HCT116 (cell line): ENCODE data around the gene TRNP1. TPM values are rescaled to one million over a fixed set of nuclear protein-coding genes. Genes with fewer than 3 reads are reported as not detected.

ENCODE experiments used
- ATAC-seq: fragments of 200-7000 bp; cut with Tn5 transposase; 2 replicates; pipeline ENCODE4 v1.9.1; 2020; ENCODE audit warnings: mild to moderate bottlenecking, moderate library complexity
- BruUV-seq: library from RNA; stranded (reverse); fragments of 400-500 nt; replicated peaks from 2 replicates; lab custom pipeline; 2021; lab: Mats Ljungman, UMichigan
- CTCF ChIA-PET: fragments of 300-600 bp; sonication (Branson Sonifier 250); formaldehyde crosslinking; loops from one replicate; lab custom pipeline; 2021; ENCODE audit warnings: antibody characterized with exemption; lab: Charles Lee
- POLR2A ChIA-PET: fragments of 300-600, 350-600 bp; sonication (Branson Sonifier 250); formaldehyde crosslinking; loops from one replicate; lab custom pipeline; 2021; ENCODE audit warnings: antibody characterized with exemption; lab: Charles Lee
- RAD21 ChIA-PET, 2 experiments: fragments of 300-600 bp; sonication (Branson Sonifier 250); formaldehyde crosslinking; loops; one replicate each; lab custom pipeline; 2023; ENCODE audit warnings: low total read pairs in 2 of 2; ENCODE audit not compliant: uncharacterized antibody in 2 of 2, unreplicated experiment in 2 of 2, low non-redundant PET in 1 of 2; lab: Charles Lee
- DNase-seq: peaks from one replicate; pipeline ENCODE4 v3.0.0-alpha.2; 2010; ENCODE audit warnings: low read depth, low spot score
- H2AFZ ChIP-seq: fragments of 200-600 bp; shearing (Covaris generic), sonication (generic); 2 replicates; pipeline ENCODE4 v1.6.1; 2017; ENCODE audit warnings: low read depth, mixed run types, mixed read lengths, antibody characterized with exemption, low read length; ENCODE audit not compliant: poor library complexity, severe bottlenecking
- H3K27ac ChIP-seq: 2 replicates; pipeline ENCODE4 v1.5.1; 2012; ENCODE audit warnings: low read depth, low read length
- H3K27me3 ChIP-seq: fragments of 200-600 bp; sonication (generic); 2 replicates; pipeline ENCODE4 v1.6.1; 2016; ENCODE audit warnings: mixed run types, low read length, mixed read lengths; ENCODE audit not compliant: insufficient read depth
- H3K36me3 ChIP-seq, 2 experiments: fragments of 200-500 bp in 1 of 2; fragments of 200-600 bp in 1 of 2; sonication (Bioruptor generic) in 1 of 2; sonication (generic) in 1 of 2; 2 replicates each; pipeline versions ENCODE4 v1.5.1 to v1.6.1; 2014 to 2016; ENCODE audit warnings: low read length in 2 of 2, inconsistent platforms in 1 of 2, mixed read lengths in 1 of 2, mixed run types in 1 of 2; ENCODE audit not compliant: insufficient read depth in 2 of 2, control insufficient read depth in 1 of 2
- H3K4me1 ChIP-seq, 2 experiments: fragments of 200-600 bp in 1 of 2; sonication (generic) in 1 of 2; 2 replicates each; pipeline versions ENCODE4 v1.5.1 to v1.6.1; 2012 to 2017; ENCODE audit warnings: low read length in 2 of 2, inconsistent platforms in 1 of 2, mild to moderate bottlenecking in 1 of 2, mixed read lengths in 1 of 2, mixed run types in 1 of 2, moderate library complexity in 1 of 2; ENCODE audit not compliant: insufficient read depth in 2 of 2, control insufficient read depth in 1 of 2
- H3K4me2 ChIP-seq: fragments of 200-600 bp; sonication (generic); 2 replicates; pipeline ENCODE4 v1.6.1; 2017; ENCODE audit warnings: mixed run types, low read length, mixed read lengths
- H3K4me3 ChIP-seq, 2 experiments: fragments of 200-600 bp in 1 of 2; sonication (generic) in 1 of 2; replicated peaks in 1 of 2; 2 replicates each; pipeline ENCODE4 v1.5.1; 2011 to 2016; ENCODE audit warnings: low read length in 2 of 2, control low read depth in 1 of 2, low read depth in 1 of 2, mild to moderate bottlenecking in 1 of 2, mixed read lengths in 1 of 2, mixed run types in 1 of 2
- H3K79me2 ChIP-seq: fragments of 200-600 bp; sonication (generic); 2 replicates; pipeline ENCODE4 v1.6.1; 2017; ENCODE audit warnings: mild to moderate bottlenecking, mixed run types, low read length, moderate library complexity, mixed read lengths; ENCODE audit not compliant: insufficient read depth
- H3K9ac ChIP-seq: fragments of 200-600 bp; sonication (generic); 2 replicates; pipeline ENCODE4 v1.6.1; 2016; ENCODE audit warnings: low read length, mixed read lengths
- H3K9me2 ChIP-seq: fragments of 200-600 bp; sonication (generic), shearing (Covaris generic); 2 replicates; pipeline ENCODE4 v1.6.1; 2017; ENCODE audit warnings: mixed run types, mild to moderate bottlenecking, moderate library complexity; ENCODE audit not compliant: insufficient read depth
- H3K9me3 ChIP-seq, 2 experiments: fragments of 200-500 bp in 1 of 2; fragments of 200-600 bp in 1 of 2; sonication (Bioruptor generic) in 1 of 2; sonication (generic) in 1 of 2; 2 replicates each; pipeline ENCODE4 v1.6.1; 2014 to 2017; ENCODE audit warnings: low read length in 2 of 2, mixed read lengths in 2 of 2, inconsistent platforms in 1 of 2, low read depth in 1 of 2, mild to moderate bottlenecking in 1 of 2, mixed run types in 1 of 2, moderate library complexity in 1 of 2; ENCODE audit not compliant: control insufficient read depth in 1 of 2, insufficient read depth in 1 of 2
- H4K20me1 ChIP-seq: fragments of 200-600 bp; sonication (generic), shearing (Covaris generic); 2 replicates; pipeline ENCODE4 v1.6.1; 2017; ENCODE audit warnings: mixed run types, mild to moderate bottlenecking, moderate library complexity; ENCODE audit not compliant: insufficient read depth
- CEBPB ChIP-seq: IDR thresholded peaks from 2 replicates; pipeline ENCODE4 v1.6.1; 2012; ENCODE audit warnings: low read depth
- EGR1 ChIP-seq: IDR thresholded peaks from 2 replicates; pipeline ENCODE4 v1.6.1; 2012; ENCODE audit warnings: low read depth
- EZH2 ChIP-seq: fragments of 200-600 bp; sonication (generic); IDR thresholded peaks from 2 replicates; pipeline ENCODE4 v1.6.1; 2017; ENCODE audit warnings: antibody characterized with exemption, mixed run types
- FOSL1 ChIP-seq: IDR thresholded peaks from 2 replicates; pipeline ENCODE4 v1.6.1; 2012; ENCODE audit warnings: low read depth
- JUND ChIP-seq: IDR thresholded peaks from 2 replicates; pipeline ENCODE4 v1.6.1; 2012
- POLR2AphosphoS5 ChIP-seq: IDR thresholded peaks from 2 replicates; pipeline ENCODE4 v1.6.1; 2011; ENCODE audit warnings: mild to moderate bottlenecking, low read depth, low read length, moderate library complexity
- SIN3A ChIP-seq: IDR thresholded peaks from 2 replicates; pipeline ENCODE4 v1.6.1; 2012; ENCODE audit warnings: low read depth
- SP1 ChIP-seq: IDR thresholded peaks from 2 replicates; pipeline ENCODE4 v1.6.1; 2012; ENCODE audit warnings: low read depth
- TCF7L2 ChIP-seq: IDR thresholded peaks from 2 replicates; pipeline ENCODE4 v1.7.0; 2011; ENCODE audit warnings: borderline replicate concordance, inconsistent platforms; ENCODE audit not compliant: insufficient read depth, insufficient read length; ENCODE audit errors: extremely low read depth
- YY1 ChIP-seq: IDR thresholded peaks from 2 replicates; pipeline ENCODE4 v1.6.1; 2011; ENCODE audit warnings: low read length, low read depth, moderate library complexity, mild to moderate bottlenecking; ENCODE audit not compliant: insufficient replicate concordance; ENCODE audit errors: extremely low read depth
- ZFX ChIP-seq: fragments of 450-650 bp; IDR thresholded peaks from 2 replicates; pipeline ENCODE4 v1.6.1; 2017
- ZNF274 ChIP-seq: fragments of 200-500 bp; sonication (Bioruptor generic); IDR thresholded peaks from 2 replicates; pipeline ENCODE4 v1.6.1; 2014; ENCODE audit warnings: mild to moderate bottlenecking, low read depth, low read length, inconsistent platforms
- intact Hi-C: fragments of 100-400 bp; cut with micrococcal nuclease; formaldehyde crosslinking; loops from 2 replicates; pipeline ENCODE4 v1.10.0; 2022
- total RNA-seq: library from RNA; stranded (reverse); gene quantifications from one replicate; pipeline ENCODE4 v1.2.1, GENCODE V29; 2021; ENCODE audit not compliant: unreplicated experiment
- TF ChIP-seq, protein P1 (sequence below): IDR thresholded peaks from 2 replicates; pipeline ENCODE4 v1.6.1; 2012; ENCODE audit warnings: low read depth
- TF ChIP-seq, protein P2 (sequence below): IDR thresholded peaks from 2 replicates; pipeline ENCODE4 v1.6.1; 2012
- TF ChIP-seq, protein P3 (sequence below): IDR thresholded peaks from 2 replicates; pipeline ENCODE4 v1.6.1; 2011; ENCODE audit warnings: mild to moderate bottlenecking, low read length, moderate library complexity; ENCODE audit not compliant: insufficient replicate concordance; ENCODE audit errors: extremely low read depth
- TF ChIP-seq, protein P4 (sequence below): IDR thresholded peaks from 2 replicates; pipeline ENCODE4 v1.6.1; 2012
- TF ChIP-seq, protein P5 (sequence below), 3 experiments: fragments of 200-600 bp in 1 of 3; sonication (generic) in 1 of 3; IDR thresholded peaks in 2 of 3; conservative IDR thresholded peaks in 1 of 3; 2 replicates each; pipeline ENCODE4 v1.5.1; 2012 to 2017; ENCODE audit warnings: low read depth in 2 of 3, low read length in 2 of 3, antibody characterized with exemption in 1 of 3, borderline replicate concordance in 1 of 3, control low read depth in 1 of 3, mild to moderate bottlenecking in 1 of 3, mixed read lengths in 1 of 3, mixed run types in 1 of 3, moderate library complexity in 1 of 3; ENCODE audit not compliant: insufficient read depth in 1 of 3

The TRNP1 gene
- total RNA-seq, 1 experiment from 2014 or later, result 76.9 TPM

DNA sequence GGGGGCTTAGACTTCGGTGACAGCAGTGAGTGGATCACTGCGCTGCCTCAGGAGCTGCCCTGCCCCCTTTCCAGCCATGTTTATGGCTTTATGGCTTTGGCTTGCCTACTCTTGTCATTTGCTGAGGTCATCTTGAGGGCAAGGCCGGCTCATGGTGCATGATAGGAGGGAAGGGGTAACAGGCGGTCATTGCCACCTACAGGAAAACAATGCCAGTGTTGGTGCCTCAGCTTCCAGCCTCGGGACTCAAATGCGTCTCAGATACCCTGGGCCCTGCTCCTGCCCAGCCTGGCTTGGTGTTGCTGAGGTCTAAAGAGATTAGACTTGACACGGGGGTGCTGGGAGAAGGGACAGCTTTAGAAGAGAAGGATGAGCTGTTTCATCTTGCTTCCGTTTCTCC is 47.8 kb upstream of the TRNP1 start:
- BruUV-seq, result no TSS peak
- intact Hi-C loops, result no loop called here

More for the DNA sequence above, 47.8 kb upstream of the TRNP1 start:
- DNase-seq (no peak), ATAC-seq (no peak)
- Histone ChIP-seq H3K27ac (no peak overlapping the region), H3K79me2 (peaks cover 16% of the 10 kb centered on the region; the same call in 1 of the 2 replicates), H3K9ac (no peak overlapping the region), H3K9me2 (no peaks in the 10 kb centered on the region), H3K27me3 (no peaks in the 10 kb centered on the region), H3K4me2 (no peak overlapping the region), H3K4me3 (no peak overlapping the region), H3K4me1 (peaks cover 9 to 17% of the 10 kb centered on the region in 2 experiments), H2AFZ (no peak overlapping the region), H4K20me1 (no peaks in the 10 kb centered on the region), H3K36me3 (peaks cover 39 to 44% of the 10 kb centered on the region in 2 experiments; a peak in 3 of 4 replicates), H3K9me3 (no peaks in the 10 kb centered on the region)
- ChIA-PET RAD21 (no interaction called here), POLR2A (no interaction called here), CTCF (no interaction called here)
- TF ChIP-seq, protein P1, sequence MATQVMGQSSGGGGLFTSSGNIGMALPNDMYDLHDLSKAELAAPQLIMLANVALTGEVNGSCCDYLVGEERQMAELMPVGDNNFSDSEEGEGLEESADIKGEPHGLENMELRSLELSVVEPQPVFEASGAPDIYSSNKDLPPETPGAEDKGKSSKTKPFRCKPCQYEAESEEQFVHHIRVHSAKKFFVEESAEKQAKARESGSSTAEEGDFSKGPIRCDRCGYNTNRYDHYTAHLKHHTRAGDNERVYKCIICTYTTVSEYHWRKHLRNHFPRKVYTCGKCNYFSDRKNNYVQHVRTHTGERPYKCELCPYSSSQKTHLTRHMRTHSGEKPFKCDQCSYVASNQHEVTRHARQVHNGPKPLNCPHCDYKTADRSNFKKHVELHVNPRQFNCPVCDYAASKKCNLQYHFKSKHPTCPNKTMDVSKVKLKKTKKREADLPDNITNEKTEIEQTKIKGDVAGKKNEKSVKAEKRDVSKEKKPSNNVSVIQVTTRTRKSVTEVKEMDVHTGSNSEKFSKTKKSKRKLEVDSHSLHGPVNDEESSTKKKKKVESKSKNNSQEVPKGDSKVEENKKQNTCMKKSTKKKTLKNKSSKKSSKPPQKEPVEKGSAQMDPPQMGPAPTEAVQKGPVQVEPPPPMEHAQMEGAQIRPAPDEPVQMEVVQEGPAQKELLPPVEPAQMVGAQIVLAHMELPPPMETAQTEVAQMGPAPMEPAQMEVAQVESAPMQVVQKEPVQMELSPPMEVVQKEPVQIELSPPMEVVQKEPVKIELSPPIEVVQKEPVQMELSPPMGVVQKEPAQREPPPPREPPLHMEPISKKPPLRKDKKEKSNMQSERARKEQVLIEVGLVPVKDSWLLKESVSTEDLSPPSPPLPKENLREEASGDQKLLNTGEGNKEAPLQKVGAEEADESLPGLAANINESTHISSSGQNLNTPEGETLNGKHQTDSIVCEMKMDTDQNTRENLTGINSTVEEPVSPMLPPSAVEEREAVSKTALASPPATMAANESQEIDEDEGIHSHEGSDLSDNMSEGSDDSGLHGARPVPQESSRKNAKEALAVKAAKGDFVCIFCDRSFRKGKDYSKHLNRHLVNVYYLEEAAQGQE, result no peak
- TF ChIP-seq FOSL1 (no peak), POLR2AphosphoS5 (no peak), TCF7L2 (no peak), ZNF274 (no peak), CEBPB (no peak), EZH2 (no peak), SP1 (no peak), YY1 (no peak), SIN3A (no peak), EGR1 (no peak), JUND (no peak), ZFX (no peak)
- TF ChIP-seq, protein P2, sequence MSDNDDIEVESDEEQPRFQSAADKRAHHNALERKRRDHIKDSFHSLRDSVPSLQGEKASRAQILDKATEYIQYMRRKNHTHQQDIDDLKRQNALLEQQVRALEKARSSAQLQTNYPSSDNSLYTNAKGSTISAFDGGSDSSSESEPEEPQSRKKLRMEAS, result no peak
- TF ChIP-seq, protein P3, sequence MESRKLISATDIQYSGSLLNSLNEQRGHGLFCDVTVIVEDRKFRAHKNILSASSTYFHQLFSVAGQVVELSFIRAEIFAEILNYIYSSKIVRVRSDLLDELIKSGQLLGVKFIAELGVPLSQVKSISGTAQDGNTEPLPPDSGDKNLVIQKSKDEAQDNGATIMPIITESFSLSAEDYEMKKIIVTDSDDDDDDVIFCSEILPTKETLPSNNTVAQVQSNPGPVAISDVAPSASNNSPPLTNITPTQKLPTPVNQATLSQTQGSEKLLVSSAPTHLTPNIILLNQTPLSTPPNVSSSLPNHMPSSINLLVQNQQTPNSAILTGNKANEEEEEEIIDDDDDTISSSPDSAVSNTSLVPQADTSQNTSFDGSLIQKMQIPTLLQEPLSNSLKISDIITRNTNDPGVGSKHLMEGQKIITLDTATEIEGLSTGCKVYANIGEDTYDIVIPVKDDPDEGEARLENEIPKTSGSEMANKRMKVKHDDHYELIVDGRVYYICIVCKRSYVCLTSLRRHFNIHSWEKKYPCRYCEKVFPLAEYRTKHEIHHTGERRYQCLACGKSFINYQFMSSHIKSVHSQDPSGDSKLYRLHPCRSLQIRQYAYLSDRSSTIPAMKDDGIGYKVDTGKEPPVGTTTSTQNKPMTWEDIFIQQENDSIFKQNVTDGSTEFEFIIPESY, result no peak
- TF ChIP-seq, protein P4, sequence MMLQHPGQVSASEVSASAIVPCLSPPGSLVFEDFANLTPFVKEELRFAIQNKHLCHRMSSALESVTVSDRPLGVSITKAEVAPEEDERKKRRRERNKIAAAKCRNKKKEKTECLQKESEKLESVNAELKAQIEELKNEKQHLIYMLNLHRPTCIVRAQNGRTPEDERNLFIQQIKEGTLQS, result no peak
- TF ChIP-seq, protein P5, sequence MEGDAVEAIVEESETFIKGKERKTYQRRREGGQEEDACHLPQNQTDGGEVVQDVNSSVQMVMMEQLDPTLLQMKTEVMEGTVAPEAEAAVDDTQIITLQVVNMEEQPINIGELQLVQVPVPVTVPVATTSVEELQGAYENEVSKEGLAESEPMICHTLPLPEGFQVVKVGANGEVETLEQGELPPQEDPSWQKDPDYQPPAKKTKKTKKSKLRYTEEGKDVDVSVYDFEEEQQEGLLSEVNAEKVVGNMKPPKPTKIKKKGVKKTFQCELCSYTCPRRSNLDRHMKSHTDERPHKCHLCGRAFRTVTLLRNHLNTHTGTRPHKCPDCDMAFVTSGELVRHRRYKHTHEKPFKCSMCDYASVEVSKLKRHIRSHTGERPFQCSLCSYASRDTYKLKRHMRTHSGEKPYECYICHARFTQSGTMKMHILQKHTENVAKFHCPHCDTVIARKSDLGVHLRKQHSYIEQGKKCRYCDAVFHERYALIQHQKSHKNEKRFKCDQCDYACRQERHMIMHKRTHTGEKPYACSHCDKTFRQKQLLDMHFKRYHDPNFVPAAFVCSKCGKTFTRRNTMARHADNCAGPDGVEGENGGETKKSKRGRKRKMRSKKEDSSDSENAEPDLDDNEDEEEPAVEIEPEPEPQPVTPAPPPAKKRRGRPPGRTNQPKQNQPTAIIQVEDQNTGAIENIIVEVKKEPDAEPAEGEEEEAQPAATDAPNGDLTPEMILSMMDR (IDR thresholded peaks at IDR 0.05 in 2 of 3, conservative IDR thresholded peaks at IDR 0.05 in 1 of 3; ENCODE audit: borderline replicate concordance in 1 of 3, insufficient read depth in 1 of 3, low read depth in 2 of 3, low read length in 2 of 3), result no peak
